Ovary (tissue), 3 donors: ENCODE results near the gene CMTM2.

ENCODE experiments used
- CTCF ChIP-seq, 3 donors: fragments of 450-650 bp in 2 of 3; fragments of 200-600 bp in 1 of 3; IDR thresholded peaks; one replicate each; pipeline versions ENCODE4 v1.5.1 to v1.8.0; 2016 to 2022; ENCODE audit warnings: antibody characterized with exemption in 3 of 3, mild to moderate bottlenecking in 1 of 3
- POLR2A ChIP-seq: fragments of 450-650 bp; IDR thresholded peaks from one replicate; pipeline ENCODE4 v1.6.1; 2017; ENCODE audit warnings: antibody characterized with exemption, mild to moderate bottlenecking, moderate library complexity
- donor health status: DM: no; HTN: no; CAD: no.

GRCh38 chr16:66622863-66623262, 43.6 kb downstream of the CMTM2 start:
- TF ChIP-seq POLR2A (no peak), CTCF (IDR thresholded peaks at IDR 0.05) (no peak)
